ENCODE measurements around the gene ATP11A. TPM values are rescaled to one million over a fixed set of nuclear protein-coding genes. Genes with fewer than 3 reads are reported as not detected.

Gene ATP11A
- total RNA-seq (2022; extraction: Qiagen RNA extraction): 7.2 to 10.7 TPM (median 10.5 TPM) in 5 replicates

DNA sequence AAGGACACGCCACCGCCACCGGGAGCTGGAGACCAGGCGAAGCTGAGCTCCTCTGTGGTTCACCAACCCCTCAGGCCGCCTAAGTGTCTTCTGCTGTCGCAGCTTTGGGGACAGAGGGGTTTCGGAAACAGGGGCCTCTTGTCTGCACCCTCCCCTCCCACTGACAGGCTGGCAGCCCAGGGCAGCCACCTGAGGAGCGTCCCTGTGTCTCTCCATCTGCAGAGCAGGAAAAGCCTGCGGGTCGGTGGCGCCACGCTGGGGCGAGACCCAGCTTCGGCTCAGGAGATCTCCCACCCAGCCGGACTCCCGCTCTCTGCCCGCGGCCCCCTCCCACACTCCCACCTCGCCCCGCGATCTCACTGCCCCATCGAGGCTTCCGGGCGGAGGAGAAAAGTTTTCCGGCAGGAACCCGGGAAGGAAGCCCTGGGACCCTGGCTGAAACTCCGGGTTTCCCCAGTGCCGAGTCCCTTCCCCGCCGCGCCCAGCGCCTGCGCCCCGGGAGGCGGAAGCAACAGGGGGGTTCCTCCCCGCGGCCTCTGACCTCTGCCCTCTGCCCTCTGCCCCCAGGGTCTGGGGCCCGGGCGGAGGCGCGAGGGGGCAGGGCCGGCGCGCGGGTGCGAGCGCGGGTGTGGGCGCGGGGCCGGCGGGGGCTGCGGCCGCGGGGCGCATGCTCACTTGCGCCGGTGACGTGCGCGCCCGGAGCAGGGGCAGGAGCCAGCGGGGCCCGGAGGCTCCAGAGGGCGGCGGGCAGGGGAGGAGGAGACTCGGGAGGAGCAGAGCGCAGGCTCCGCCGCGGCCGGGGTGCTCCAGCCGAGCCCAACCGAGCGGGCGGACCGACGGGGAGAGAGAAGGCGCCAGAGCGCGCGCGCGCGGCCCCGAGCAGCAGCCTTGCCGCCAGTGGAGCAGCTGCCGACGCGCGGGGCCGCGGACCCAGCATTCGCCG lies at the start of gene ATP11A:
Gene ATP11A, plus strand, starts transcription at position 736 of the 943 bp plus-strand sequence. CDS start 379 bp downstream, outside the sequence.

Other genes with a start within 250 kb of the ATP11A start
- gene TUBGCP3, start 101.9 kb upstream of the ATP11A start, total RNA-seq (2022; extraction: Qiagen RNA extraction): 16.1 to 18.0 TPM (median 17.6 TPM) in 5 replicates